WTC11 (cell line): ENCODE measurements around the gene CREB3L1. TPM values are rescaled to one million over a fixed set of nuclear protein-coding genes. Genes with fewer than 3 reads are reported as not detected.

Experiments
- ATAC-seq: fragments of 200-7000 bp; cut with Tn5 transposase; 2 replicates; pipeline ENCODE4 v1.10.0; 2021; ENCODE audit warnings: mild to moderate bottlenecking, moderate library complexity
- CTCF ChIA-PET: fragments of 300-600 bp; sonication (Branson Sonifier 250); formaldehyde crosslinking; loops from one replicate; lab custom pipeline; 2021; ENCODE audit warnings: antibody characterized with exemption; lab: Charles Lee
- POLR2A ChIA-PET: fragments of 350-600 bp; sonication (Branson Sonifier 250); formaldehyde crosslinking; loops from one replicate; lab custom pipeline; 2021; ENCODE audit warnings: antibody characterized with exemption; lab: Charles Lee
- DNase-seq: peaks from one replicate; pipeline ENCODE4 v3.0.0; 2021; ENCODE audit warnings: low spot score
- H3K27ac Mint-ChIP-seq: 2 replicates; pipeline ENCODE4 v1.8.0; 2021; ENCODE audit warnings: mixed read lengths
- H3K27me3 Mint-ChIP-seq: 2 replicates; pipeline ENCODE4 v1.8.0; 2021; ENCODE audit warnings: low read depth, mild to moderate bottlenecking, moderate library complexity, mixed read lengths
- H3K36me3 Mint-ChIP-seq: 2 replicates; pipeline ENCODE4 v1.8.0; 2021; ENCODE audit warnings: mixed read lengths
- H3K4me1 Mint-ChIP-seq: 2 replicates; pipeline ENCODE4 v1.8.0; 2022; ENCODE audit warnings: mixed read lengths
- H3K4me3 Mint-ChIP-seq: 2 replicates; pipeline ENCODE4 v1.8.0; 2021; ENCODE audit warnings: mild to moderate bottlenecking, moderate library complexity, mixed read lengths
- H3K9me3 Mint-ChIP-seq: 2 replicates; pipeline ENCODE4 v1.8.0; 2021; ENCODE audit warnings: mixed read lengths
- ARID4B ChIP-seq: sonication (generic); formaldehyde crosslinking; IDR thresholded peaks from 2 replicates; pipeline ENCODE4 v1.8.0; 2023; ENCODE audit warnings: missing genetic modification reagents, mild to moderate bottlenecking, borderline replicate concordance
- ATF6 ChIP-seq: sonication (generic); formaldehyde crosslinking; IDR thresholded peaks from 2 replicates; pipeline ENCODE4 v1.8.1; 2023; ENCODE audit warnings: mild to moderate bottlenecking, missing genetic modification reagents
- CTCF ChIP-seq: fragments of 200-600 bp; IDR thresholded peaks from 2 replicates; pipeline ENCODE4 v1.8.0; 2022; ENCODE audit warnings: antibody characterized with exemption
- EMX1 ChIP-seq: fragments of 250-450 bp; sonication (Bioruptor Pico); IDR thresholded peaks from 2 replicates; pipeline ENCODE4 v1.8.0; 2021; ENCODE audit warnings: mild to moderate bottlenecking
- ERG ChIP-seq: fragments of 250-450 bp; sonication (Bioruptor Pico); IDR thresholded peaks from 2 replicates; pipeline ENCODE4 v1.8.0; 2021; ENCODE audit warnings: mild to moderate bottlenecking
- ESRRA ChIP-seq: sonication (generic); formaldehyde crosslinking; IDR thresholded peaks from 2 replicates; pipeline ENCODE4 v1.8.1; 2022; ENCODE audit warnings: mild to moderate bottlenecking, missing genetic modification reagents, borderline replicate concordance
- ETV6 ChIP-seq: sonication (generic); formaldehyde crosslinking; IDR thresholded peaks from 2 replicates; pipeline ENCODE4 v1.8.1; 2022; ENCODE audit warnings: mild to moderate bottlenecking, missing genetic modification reagents
- IRF1 ChIP-seq: sonication (generic); formaldehyde crosslinking; IDR thresholded peaks from 2 replicates; pipeline ENCODE4 v1.8.0; 2023; ENCODE audit warnings: missing genetic modification reagents
- KAT7 ChIP-seq: sonication (generic); formaldehyde crosslinking; IDR thresholded peaks from 2 replicates; pipeline ENCODE4 v1.8.1; 2023; ENCODE audit warnings: missing genetic modification reagents, mild to moderate bottlenecking, borderline replicate concordance
- NFATC4 ChIP-seq: fragments of 250-450 bp; sonication (Bioruptor Pico); IDR thresholded peaks from 2 replicates; pipeline ENCODE4 v1.9.0; 2021; ENCODE audit warnings: mild to moderate bottlenecking
- NR3C1 ChIP-seq: sonication (generic); formaldehyde crosslinking; conservative IDR thresholded peaks from 2 replicates; pipeline ENCODE4 v1.8.1; 2023; ENCODE audit warnings: low read depth, mild to moderate bottlenecking, missing genetic modification reagents
- PRDM15 ChIP-seq: sonication (generic); formaldehyde crosslinking; IDR thresholded peaks from 2 replicates; pipeline ENCODE4 v1.8.0; 2022; ENCODE audit warnings: missing genetic modification reagents
- TEAD4 ChIP-seq: sonication (generic); formaldehyde crosslinking; IDR thresholded peaks from 2 replicates; pipeline ENCODE4 v1.8.0; 2022; ENCODE audit warnings: mild to moderate bottlenecking, missing genetic modification reagents
- ZNF425 ChIP-seq: fragments of 250-450 bp; sonication (Bioruptor Pico); conservative IDR thresholded peaks from 2 replicates; pipeline ENCODE4 v1.9.0; 2021; ENCODE audit warnings: mild to moderate bottlenecking
- total RNA-seq: library from RNA; stranded (reverse); gene quantifications from 3 replicates; pipeline ENCODE4 v1.2.3, GENCODE V29; 2021

CREB3L1 gene
- total RNA-seq, 1 experiment from 2014 or later: 10.9 TPM

GRCh38 chr11:46335271-46335670 is 57.8 kb downstream of the CREB3L1 start:
- peaks cover 41% of the 10 kb centered on the region for H3K27me3 Mint-ChIP-seq
- no peak overlapping the region for H3K4me3 Mint-ChIP-seq
- H3K27ac Mint-ChIP-seq: no peak overlapping the region
- peaks cover 82% of the 10 kb centered on the region for H3K4me1 Mint-ChIP-seq
- no peak for TF ChIP-seq ESRRA (CRISPR knock-in tag)
- TF ChIP-seq ARID4B (CRISPR knock-in tag): no peak
- TF ChIP-seq ERG (CRISPR knock-in tag): no peak
- no peak for TF ChIP-seq ZNF425 (CRISPR knock-in tag)
- TF ChIP-seq NFATC4 (CRISPR knock-in tag): no peak
- no peak for TF ChIP-seq IRF1 (CRISPR knock-in tag)
- TF ChIP-seq KAT7 (CRISPR knock-in tag): no peak
- TF ChIP-seq TEAD4 (CRISPR knock-in tag): no peak
- TF ChIP-seq PRDM15 (CRISPR knock-in tag): no peak
- TF ChIP-seq CTCF: no peak
- no peak for TF ChIP-seq NR3C1
- no peak for TF ChIP-seq EMX1
- TF ChIP-seq ETV6 (CRISPR knock-in tag): no peak
- no peak for TF ChIP-seq ATF6 (CRISPR knock-in tag)
- POLR2A ChIA-PET: interaction anchor here (0.6 to 1.1 kb wide), 2 partner anchors 92 to 1090 kb away, joined by 3 read pairs; no protein-coding TSS in a partner anchor
- H3K9me3 Mint-ChIP-seq: no peaks in the 10 kb centered on the region
- no peak for ATAC-seq
- DNase-seq: no peak
- CTCF ChIA-PET: interaction anchor here (0.7 to 3.5 kb wide), 9 partner anchors 9 to 54 kb away, joined by 3 to 25 read pairs (median 6); partner anchors contain the start of gene DGKZ
- H3K36me3 Mint-ChIP-seq: no peaks in the 10 kb centered on the region
